ENCODE data around the gene SLC5A5.

The SLC5A5 gene

GRCh38 chr19:17871878-17872250 lies at the start of gene SLC5A5:
TSS of gene SLC5A5 (plus strand) at chr19:17871945. CDS start at chr19:17872320, 375 bp downstream.
- Histone ChIP-seq H2AFZ (ENCODE audit: low read length, unreplicated experiment) (no peak within 1 kb of the TSS), H3K36me3 (ENCODE audit: insufficient read depth, low read length) (no peaks in the 10 kb centered on the region), H3K79me2 (ENCODE audit: control insufficient read depth, insufficient read depth, low read length, unreplicated experiment) (no peaks in the 10 kb centered on the region), H3K4me1 (ENCODE audit: control insufficient read depth, insufficient read depth, low read length, unreplicated experiment) (no peaks in the 10 kb centered on the region), H3K27me3 (ENCODE audit: insufficient read depth, low read length) (peaks cover 44% of the 10 kb centered on the region), H3K4me3 (ENCODE audit: low read depth, low read length) (no peak within 1 kb of the TSS), H3K27ac (ENCODE audit: low read depth, low read length) (no peak within 1 kb of the TSS)

DNA sequence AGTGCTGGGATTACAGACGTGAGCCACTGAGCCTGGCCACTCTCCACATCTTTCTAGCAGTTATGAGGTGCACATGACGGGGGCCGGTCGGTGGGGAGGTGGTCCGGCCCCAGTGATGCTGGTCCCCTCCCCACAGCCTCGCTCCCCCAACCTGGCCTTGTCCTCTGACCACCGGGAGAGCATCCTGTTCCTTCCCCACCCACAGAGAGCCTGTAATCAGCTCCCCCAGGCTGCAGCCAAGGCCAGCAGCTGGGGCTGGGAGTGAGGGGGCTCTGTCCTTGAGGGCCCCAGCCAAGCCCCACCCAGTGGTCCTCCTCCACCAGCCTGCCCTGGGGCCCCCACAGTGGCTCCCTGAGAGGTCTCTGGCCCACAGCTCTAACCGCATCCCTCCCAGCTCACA lies 47.4 kb upstream of the SLC5A5 start:
- Histone ChIP-seq H3K27me3 (ENCODE audit: insufficient read depth, low read length) (no peaks in the 10 kb centered on the region), H3K4me1 (ENCODE audit: control insufficient read depth, insufficient read depth, low read length, unreplicated experiment) (no peaks in the 10 kb centered on the region), H3K79me2 (ENCODE audit: control insufficient read depth, insufficient read depth, low read length, unreplicated experiment) (no peaks in the 10 kb centered on the region), H3K36me3 (ENCODE audit: insufficient read depth, low read length) (no peaks in the 10 kb centered on the region), H3K4me3 (ENCODE audit: low read depth, low read length) (no peak overlapping the region), H3K27ac (ENCODE audit: low read depth, low read length) (no peak overlapping the region), H2AFZ (ENCODE audit: low read length, unreplicated experiment) (no peak overlapping the region)

GRCh38 chr19:17826508-17827056 lies 45.2 kb upstream of the SLC5A5 start:
- H3K27ac ChIP-seq (ENCODE audit: low read depth, low read length), result no peak overlapping the region
- no peaks in the 10 kb centered on the region for H3K27me3 ChIP-seq (ENCODE audit: insufficient read depth, low read length)
- no peak overlapping the region for H2AFZ ChIP-seq (ENCODE audit: low read length, unreplicated experiment)
- H3K4me3 ChIP-seq (ENCODE audit: low read depth, low read length), result no peak overlapping the region
- no peaks in the 10 kb centered on the region for H3K4me1 ChIP-seq (ENCODE audit: control insufficient read depth, insufficient read depth, low read length, unreplicated experiment)
- peaks cover 2% of the 10 kb centered on the region; the same call in 1 of the 2 replicates for H3K36me3 ChIP-seq (ENCODE audit: insufficient read depth, low read length)
- no peaks in the 10 kb centered on the region for H3K79me2 ChIP-seq (ENCODE audit: control insufficient read depth, insufficient read depth, low read length, unreplicated experiment)

GRCh38 chr19:17829855-17830566 lies 41.7 kb upstream of the SLC5A5 start:
- Histone ChIP-seq H3K4me3 (ENCODE audit: low read depth, low read length) (no peak overlapping the region), H3K4me1 (ENCODE audit: control insufficient read depth, insufficient read depth, low read length, unreplicated experiment) (no peaks in the 10 kb centered on the region), H3K79me2 (ENCODE audit: control insufficient read depth, insufficient read depth, low read length, unreplicated experiment) (no peaks in the 10 kb centered on the region), H2AFZ (ENCODE audit: low read length, unreplicated experiment) (no peak overlapping the region), H3K27me3 (ENCODE audit: insufficient read depth, low read length) (no peaks in the 10 kb centered on the region), H3K36me3 (ENCODE audit: insufficient read depth, low read length) (peaks cover 2% of the 10 kb centered on the region; the same call in 1 of the 2 replicates), H3K27ac (ENCODE audit: low read depth, low read length) (no peak overlapping the region)

- Histone ChIP-seq H2AFZ (ENCODE audit: low read length, unreplicated experiment) (no peak overlapping the region), H3K27me3 (ENCODE audit: insufficient read depth, low read length) (no peaks in the 10 kb centered on the region), H3K79me2 (ENCODE audit: control insufficient read depth, insufficient read depth, low read length, unreplicated experiment) (no peaks in the 10 kb centered on the region), H3K4me1 (ENCODE audit: control insufficient read depth, insufficient read depth, low read length, unreplicated experiment) (no peaks in the 10 kb centered on the region), H3K36me3 (ENCODE audit: insufficient read depth, low read length) (peaks cover 2% of the 10 kb centered on the region; the same call in 1 of the 2 replicates), H3K4me3 (ENCODE audit: low read depth, low read length) (no peak overlapping the region), H3K27ac (ENCODE audit: low read depth, low read length) (no peak overlapping the region)
These were observed 41.0 kb upstream of the SLC5A5 start for GRCh38 chr19:17830567-17831418.

DNA sequence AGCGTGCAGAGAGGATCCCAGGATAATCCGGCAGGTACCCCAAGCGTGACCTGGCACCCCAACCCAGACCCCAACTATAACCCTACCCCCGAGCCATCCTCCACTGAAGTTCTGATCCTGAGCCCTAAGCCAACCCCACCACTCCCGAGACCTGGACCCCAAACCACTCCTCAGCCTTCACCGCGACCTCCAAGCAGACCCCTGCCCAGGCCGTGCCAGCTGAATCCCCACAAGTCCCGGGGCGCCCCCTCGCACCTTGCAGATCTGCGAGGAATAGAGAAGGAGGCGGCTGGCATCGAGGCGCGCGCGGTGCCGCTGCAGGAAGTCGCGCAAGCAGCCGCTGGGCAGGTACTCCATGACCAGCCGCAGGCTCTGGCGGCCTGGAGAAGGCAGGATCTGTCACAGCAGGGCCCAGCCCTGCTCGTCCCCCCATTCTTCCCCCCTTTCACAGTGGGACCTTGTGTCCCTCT lies 40.3 kb upstream of the SLC5A5 start:
- peaks cover 2% of the 10 kb centered on the region; the same call in 1 of the 2 replicates for H3K36me3 ChIP-seq (ENCODE audit: insufficient read depth, low read length)
- H3K4me3 ChIP-seq (ENCODE audit: low read depth, low read length), result no peak overlapping the region
- H3K79me2 ChIP-seq (ENCODE audit: control insufficient read depth, insufficient read depth, low read length, unreplicated experiment), result no peaks in the 10 kb centered on the region
- no peak overlapping the region for H3K27ac ChIP-seq (ENCODE audit: low read depth, low read length)
- H3K27me3 ChIP-seq (ENCODE audit: insufficient read depth, low read length), result no peaks in the 10 kb centered on the region
- no peak overlapping the region for H2AFZ ChIP-seq (ENCODE audit: low read length, unreplicated experiment)
- H3K4me1 ChIP-seq (ENCODE audit: control insufficient read depth, insufficient read depth, low read length, unreplicated experiment), result no peaks in the 10 kb centered on the region

DNA sequence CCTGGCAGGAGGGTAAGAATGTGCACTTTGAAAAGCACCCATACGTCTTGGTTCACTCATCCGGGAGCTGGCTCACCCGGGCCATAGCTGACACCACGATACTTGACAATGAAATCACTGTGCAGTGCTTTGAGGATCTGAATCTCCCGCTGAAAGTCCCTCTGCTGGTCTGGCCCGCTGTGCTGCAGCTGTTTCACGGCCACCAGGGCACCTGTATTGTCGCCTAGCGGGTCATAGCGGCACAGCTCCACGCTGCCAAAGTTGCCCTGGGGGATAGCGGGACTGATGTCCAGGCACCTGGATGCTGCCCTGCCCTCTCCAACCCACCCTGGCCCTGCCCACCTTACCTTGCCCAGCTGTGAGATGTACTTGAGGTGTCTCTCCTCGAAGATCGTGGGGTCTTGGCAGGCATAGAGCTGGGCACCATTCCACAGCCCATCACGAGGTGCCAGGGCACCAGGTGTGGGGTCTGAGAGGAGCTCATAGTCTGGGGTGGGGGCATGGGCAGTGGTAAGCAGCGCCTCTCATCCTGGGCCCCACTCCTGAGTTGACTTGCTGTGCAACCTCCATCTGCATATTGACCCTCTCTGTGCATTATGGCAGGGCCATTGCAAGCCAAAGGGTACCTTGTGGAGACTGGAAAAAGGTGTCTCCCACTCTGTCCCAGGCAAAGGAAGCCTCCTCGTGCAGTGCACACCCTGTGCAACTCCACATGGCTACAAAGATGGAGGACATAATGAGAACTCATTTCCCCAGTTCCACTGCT lies 39.1 kb upstream of the SLC5A5 start:
- no peak overlapping the region for H3K27ac ChIP-seq (ENCODE audit: low read depth, low read length)
- H2AFZ ChIP-seq (ENCODE audit: low read length, unreplicated experiment), result no peak overlapping the region
- H3K27me3 ChIP-seq (ENCODE audit: insufficient read depth, low read length), result no peaks in the 10 kb centered on the region
- H3K36me3 ChIP-seq (ENCODE audit: insufficient read depth, low read length), result peaks cover 2% of the 10 kb centered on the region; the same call in 1 of the 2 replicates
- H3K4me1 ChIP-seq (ENCODE audit: control insufficient read depth, insufficient read depth, low read length, unreplicated experiment), result no peaks in the 10 kb centered on the region
- H3K4me3 ChIP-seq (ENCODE audit: low read depth, low read length), result no peak overlapping the region
- no peaks in the 10 kb centered on the region for H3K79me2 ChIP-seq (ENCODE audit: control insufficient read depth, insufficient read depth, low read length, unreplicated experiment)

- Histone ChIP-seq H2AFZ (ENCODE audit: low read length, unreplicated experiment) (no peak overlapping the region), H3K36me3 (ENCODE audit: insufficient read depth, low read length) (peaks cover 2% of the 10 kb centered on the region; the same call in 1 of the 2 replicates), H3K4me3 (ENCODE audit: low read depth, low read length) (no peak overlapping the region), H3K27ac (ENCODE audit: low read depth, low read length) (no peak overlapping the region), H3K4me1 (ENCODE audit: control insufficient read depth, insufficient read depth, low read length, unreplicated experiment) (no peaks in the 10 kb centered on the region), H3K79me2 (ENCODE audit: control insufficient read depth, insufficient read depth, low read length, unreplicated experiment) (no peaks in the 10 kb centered on the region), H3K27me3 (ENCODE audit: insufficient read depth, low read length) (no peaks in the 10 kb centered on the region)
These were observed 37.2 kb upstream of the SLC5A5 start for GRCh38 chr19:17834350-17835181.

- no peak overlapping the region for H2AFZ ChIP-seq (ENCODE audit: low read length, unreplicated experiment)
- no peak overlapping the region for H3K27ac ChIP-seq (ENCODE audit: low read depth, low read length)
- no peaks in the 10 kb centered on the region for H3K4me1 ChIP-seq (ENCODE audit: control insufficient read depth, insufficient read depth, low read length, unreplicated experiment)
- no peaks in the 10 kb centered on the region for H3K27me3 ChIP-seq (ENCODE audit: insufficient read depth, low read length)
- no peaks in the 10 kb centered on the region for H3K79me2 ChIP-seq (ENCODE audit: control insufficient read depth, insufficient read depth, low read length, unreplicated experiment)
- H3K4me3 ChIP-seq (ENCODE audit: low read depth, low read length), result no peak overlapping the region
- H3K36me3 ChIP-seq (ENCODE audit: insufficient read depth, low read length), result peaks cover 2% of the 10 kb centered on the region; the same call in 1 of the 2 replicates
These were observed 36.4 kb upstream of the SLC5A5 start for GRCh38 chr19:17835182-17836006.
